Epidermal melanocyte (primary cell): Measurements from ENCODE around the gene FAM120C.

Source experiments
- DNase-seq: peaks from one replicate; pipeline ENCODE4 v3.0.0; 2011; ENCODE audit warnings: low spot score; ENCODE audit not compliant: insufficient read length

Gene FAM120C

DNA sequence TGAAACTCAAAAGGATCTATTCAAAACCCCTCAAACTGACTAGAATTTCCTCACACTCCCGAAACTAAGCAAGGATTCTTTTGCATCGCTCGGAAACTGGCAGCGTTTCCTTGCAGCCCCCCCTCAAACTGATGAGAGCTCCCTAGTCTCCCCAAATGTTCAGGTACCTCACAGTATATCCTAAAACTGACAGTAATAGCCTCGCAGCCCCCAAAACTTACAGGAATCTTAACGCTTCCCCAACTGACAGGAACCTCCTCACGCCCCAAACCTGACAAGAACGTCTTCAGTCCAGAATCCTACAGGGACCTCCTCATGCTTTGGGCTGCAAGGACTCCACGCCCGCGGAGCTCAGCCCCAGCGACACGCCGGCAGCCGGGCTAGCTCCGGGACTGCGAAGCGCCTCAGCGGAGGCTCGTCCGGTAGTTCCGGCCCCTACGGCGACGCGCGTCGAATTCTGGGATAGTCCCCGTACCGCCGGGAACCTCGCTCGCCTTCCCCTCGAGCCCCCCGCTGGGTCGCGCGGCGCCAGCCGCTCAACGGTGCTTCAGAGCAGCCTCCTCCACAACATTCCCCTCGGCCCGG lies 139.4 kb downstream of the FAM120C start:
- no peak for DNase-seq

DNA sequence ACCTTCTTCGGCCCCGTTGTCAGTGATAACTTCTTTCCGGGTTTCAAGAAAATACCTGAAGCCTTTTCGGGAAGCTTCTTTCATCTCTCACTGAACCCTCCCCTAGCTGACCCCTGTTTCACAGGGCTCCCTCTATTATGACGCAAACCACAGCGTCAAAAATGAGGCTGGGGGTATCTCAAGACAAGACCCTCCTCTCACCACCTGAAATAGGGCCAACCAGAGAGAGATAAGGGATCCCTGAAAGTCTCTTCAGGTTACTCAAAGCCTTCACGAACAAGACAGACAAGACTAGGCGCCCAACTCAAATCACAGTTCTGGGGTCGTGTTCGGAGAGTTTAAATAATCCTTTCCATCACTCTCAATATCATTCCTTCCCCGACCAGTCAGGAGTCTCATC lies 140.0 kb downstream of the FAM120C start:
- DNase-seq = no peak

DNA sequence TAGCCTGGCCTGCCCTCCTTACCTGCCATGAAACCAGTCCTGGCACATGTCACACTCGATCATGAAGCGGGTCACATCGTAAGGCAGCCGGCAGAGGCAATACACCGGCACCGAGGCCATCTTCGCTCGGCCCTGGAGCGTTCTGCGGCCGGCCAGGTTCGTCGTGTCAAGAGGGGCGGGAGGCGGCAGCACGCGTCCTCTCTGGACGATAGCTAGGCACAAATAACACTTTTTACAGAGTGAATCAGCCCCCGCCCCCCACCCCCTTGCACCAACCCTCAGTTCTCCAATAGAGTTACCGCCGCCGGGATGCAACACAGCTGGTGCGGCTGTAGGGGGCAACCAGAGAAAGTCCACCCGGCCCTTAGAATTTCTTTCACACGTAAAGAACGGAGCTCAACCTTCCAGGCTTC lies 140.4 kb downstream of the FAM120C start:
- DNase-seq = peak; percentile 19

DNA sequence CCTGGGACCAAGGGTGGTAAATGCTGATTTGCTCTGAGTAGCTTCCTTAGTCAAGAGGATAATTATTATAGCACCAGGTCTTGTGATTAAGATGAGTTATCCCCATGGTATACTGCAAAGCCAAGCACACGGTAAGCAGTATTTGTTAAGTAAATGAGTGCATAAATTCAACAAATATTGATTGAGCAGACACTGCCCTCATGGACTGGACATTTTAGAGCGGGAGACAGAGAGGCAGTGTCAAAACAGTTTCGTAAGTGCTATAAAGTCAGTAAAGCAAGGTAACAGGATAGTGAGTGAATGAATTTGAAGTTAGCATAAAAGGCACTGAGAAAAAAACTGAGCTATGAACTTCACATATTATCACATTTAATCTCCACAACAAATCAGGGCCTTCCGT lies 152.7 kb downstream of the FAM120C start:
- DNase-seq = no peak

DNA sequence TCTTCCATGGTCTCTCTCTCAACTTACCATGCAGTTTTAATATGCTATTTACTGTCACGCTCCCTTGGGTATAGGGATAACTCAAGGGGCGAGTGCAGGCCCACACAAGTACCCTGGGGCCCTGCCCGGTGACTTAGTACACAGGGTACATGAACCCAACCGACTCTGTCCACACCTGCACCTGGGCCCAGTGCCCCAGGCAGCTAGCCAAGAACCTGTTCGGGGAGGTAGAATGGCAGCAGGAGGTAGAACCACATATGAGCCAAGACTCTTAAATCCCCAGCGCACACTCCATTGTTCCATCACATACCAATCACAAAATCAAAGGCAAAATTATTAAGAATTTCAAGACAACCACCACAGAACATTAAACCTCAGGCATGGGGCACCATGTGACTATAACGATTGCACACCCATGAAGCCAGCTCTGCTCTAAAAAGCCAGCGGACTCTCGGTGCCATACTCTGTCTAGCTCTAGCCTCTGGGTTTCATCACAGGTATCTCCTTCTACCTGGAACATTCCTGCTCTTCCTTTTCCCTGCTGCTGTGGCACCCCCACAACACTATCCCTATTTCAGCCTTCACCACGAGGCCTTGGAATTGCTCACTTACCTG lies 153.4 kb downstream of the FAM120C start:
- no peak for DNase-seq

DNA sequence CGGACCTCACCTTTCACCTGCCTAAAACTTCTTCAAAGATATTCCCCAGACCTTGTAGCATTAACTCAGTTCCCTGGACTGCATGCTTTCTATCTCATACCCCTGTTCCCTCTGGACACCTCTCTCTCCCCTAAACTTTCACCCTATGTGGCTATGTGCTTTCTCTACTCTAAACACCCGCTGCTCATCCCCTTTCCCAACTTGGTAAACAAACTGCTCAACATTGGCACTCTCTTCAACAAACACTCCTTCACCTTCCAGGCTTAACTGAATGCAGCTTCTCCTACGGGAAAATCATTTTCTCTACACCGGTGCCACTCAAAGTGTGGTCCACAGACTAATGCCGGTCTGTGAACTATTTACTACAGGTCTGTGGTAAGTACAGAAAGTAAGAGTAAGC lies 158.7 kb downstream of the FAM120C start:
- no peak for DNase-seq
